HCT116 (cell line): Measurements from ENCODE around the gene ADGRG6. TPM values are rescaled to one million over a fixed set of nuclear protein-coding genes. Genes with fewer than 3 reads are reported as not detected.
A peak's percentile ranks its signal among the peaks of the same experiment; 100 is the strongest.

Source experiments
- ATAC-seq: fragments of 200-7000 bp; cut with Tn5 transposase; 2 replicates; pipeline ENCODE4 v1.9.1; 2020; ENCODE audit warnings: mild to moderate bottlenecking, moderate library complexity
- BruUV-seq: library from RNA; stranded (reverse); fragments of 400-500 nt; replicated peaks from 2 replicates; lab custom pipeline; 2021; lab: Mats Ljungman, UMichigan
- CTCF ChIA-PET: fragments of 300-600 bp; sonication (Branson Sonifier 250); formaldehyde crosslinking; loops from one replicate; lab custom pipeline; 2021; ENCODE audit warnings: antibody characterized with exemption; lab: Charles Lee
- POLR2A ChIA-PET: fragments of 300-600, 350-600 bp; sonication (Branson Sonifier 250); formaldehyde crosslinking; loops from one replicate; lab custom pipeline; 2021; ENCODE audit warnings: antibody characterized with exemption; lab: Charles Lee
- RAD21 ChIA-PET, 2 experiments: fragments of 300-600 bp; sonication (Branson Sonifier 250); formaldehyde crosslinking; loops; one replicate each; lab custom pipeline; 2023; ENCODE audit warnings: low total read pairs in 2 of 2; ENCODE audit not compliant: uncharacterized antibody in 2 of 2, unreplicated experiment in 2 of 2, low non-redundant PET in 1 of 2; lab: Charles Lee
- DNase-seq: peaks from one replicate; pipeline ENCODE4 v3.0.0-alpha.2; 2010; ENCODE audit warnings: low read depth, low spot score
- H2AFZ ChIP-seq: fragments of 200-600 bp; shearing (Covaris generic), sonication (generic); 2 replicates; pipeline ENCODE4 v1.6.1; 2017; ENCODE audit warnings: low read depth, mixed run types, mixed read lengths, antibody characterized with exemption, low read length; ENCODE audit not compliant: poor library complexity, severe bottlenecking
- H3K27ac ChIP-seq: 2 replicates; pipeline ENCODE4 v1.5.1; 2012; ENCODE audit warnings: low read depth, low read length
- H3K27me3 ChIP-seq: fragments of 200-600 bp; sonication (generic); 2 replicates; pipeline ENCODE4 v1.6.1; 2016; ENCODE audit warnings: mixed run types, low read length, mixed read lengths; ENCODE audit not compliant: insufficient read depth
- H3K36me3 ChIP-seq, 2 experiments: fragments of 200-500 bp in 1 of 2; fragments of 200-600 bp in 1 of 2; sonication (Bioruptor generic) in 1 of 2; sonication (generic) in 1 of 2; 2 replicates each; pipeline versions ENCODE4 v1.5.1 to v1.6.1; 2014 to 2016; ENCODE audit warnings: low read length in 2 of 2, inconsistent platforms in 1 of 2, mixed read lengths in 1 of 2, mixed run types in 1 of 2; ENCODE audit not compliant: insufficient read depth in 2 of 2, control insufficient read depth in 1 of 2
- H3K4me1 ChIP-seq, 2 experiments: fragments of 200-600 bp in 1 of 2; sonication (generic) in 1 of 2; 2 replicates each; pipeline versions ENCODE4 v1.5.1 to v1.6.1; 2012 to 2017; ENCODE audit warnings: low read length in 2 of 2, inconsistent platforms in 1 of 2, mild to moderate bottlenecking in 1 of 2, mixed read lengths in 1 of 2, mixed run types in 1 of 2, moderate library complexity in 1 of 2; ENCODE audit not compliant: insufficient read depth in 2 of 2, control insufficient read depth in 1 of 2
- H3K4me2 ChIP-seq: fragments of 200-600 bp; sonication (generic); 2 replicates; pipeline ENCODE4 v1.6.1; 2017; ENCODE audit warnings: mixed run types, low read length, mixed read lengths
- H3K4me3 ChIP-seq, 2 experiments: fragments of 200-600 bp in 1 of 2; sonication (generic) in 1 of 2; replicated peaks in 1 of 2; 2 replicates each; pipeline ENCODE4 v1.5.1; 2011 to 2016; ENCODE audit warnings: low read length in 2 of 2, control low read depth in 1 of 2, low read depth in 1 of 2, mild to moderate bottlenecking in 1 of 2, mixed read lengths in 1 of 2, mixed run types in 1 of 2
- H3K79me2 ChIP-seq: fragments of 200-600 bp; sonication (generic); 2 replicates; pipeline ENCODE4 v1.6.1; 2017; ENCODE audit warnings: mild to moderate bottlenecking, mixed run types, low read length, moderate library complexity, mixed read lengths; ENCODE audit not compliant: insufficient read depth
- H3K9ac ChIP-seq: fragments of 200-600 bp; sonication (generic); 2 replicates; pipeline ENCODE4 v1.6.1; 2016; ENCODE audit warnings: low read length, mixed read lengths
- H3K9me2 ChIP-seq: fragments of 200-600 bp; sonication (generic), shearing (Covaris generic); 2 replicates; pipeline ENCODE4 v1.6.1; 2017; ENCODE audit warnings: mixed run types, mild to moderate bottlenecking, moderate library complexity; ENCODE audit not compliant: insufficient read depth
- H3K9me3 ChIP-seq, 2 experiments: fragments of 200-500 bp in 1 of 2; fragments of 200-600 bp in 1 of 2; sonication (Bioruptor generic) in 1 of 2; sonication (generic) in 1 of 2; 2 replicates each; pipeline ENCODE4 v1.6.1; 2014 to 2017; ENCODE audit warnings: low read length in 2 of 2, mixed read lengths in 2 of 2, inconsistent platforms in 1 of 2, low read depth in 1 of 2, mild to moderate bottlenecking in 1 of 2, mixed run types in 1 of 2, moderate library complexity in 1 of 2; ENCODE audit not compliant: control insufficient read depth in 1 of 2, insufficient read depth in 1 of 2
- H4K20me1 ChIP-seq: fragments of 200-600 bp; sonication (generic), shearing (Covaris generic); 2 replicates; pipeline ENCODE4 v1.6.1; 2017; ENCODE audit warnings: mixed run types, mild to moderate bottlenecking, moderate library complexity; ENCODE audit not compliant: insufficient read depth
- CEBPB ChIP-seq: IDR thresholded peaks from 2 replicates; pipeline ENCODE4 v1.6.1; 2012; ENCODE audit warnings: low read depth
- EGR1 ChIP-seq: IDR thresholded peaks from 2 replicates; pipeline ENCODE4 v1.6.1; 2012; ENCODE audit warnings: low read depth
- EZH2 ChIP-seq: fragments of 200-600 bp; sonication (generic); IDR thresholded peaks from 2 replicates; pipeline ENCODE4 v1.6.1; 2017; ENCODE audit warnings: antibody characterized with exemption, mixed run types
- EZH2phosphoT487 ChIP-seq: fragments of 200-600 bp; IDR thresholded peaks from 2 replicates; pipeline ENCODE4 v1.6.1; 2018; ENCODE audit warnings: antibody characterized with exemption, borderline replicate concordance
- RAD21 ChIP-seq: IDR thresholded peaks from 2 replicates; pipeline ENCODE4 v1.6.1; 2012; ENCODE audit warnings: low read depth, mild to moderate bottlenecking
- TCF7L2 ChIP-seq: IDR thresholded peaks from 2 replicates; pipeline ENCODE4 v1.7.0; 2011; ENCODE audit warnings: borderline replicate concordance, inconsistent platforms; ENCODE audit not compliant: insufficient read depth, insufficient read length; ENCODE audit errors: extremely low read depth
- ZFX ChIP-seq: fragments of 450-650 bp; IDR thresholded peaks from 2 replicates; pipeline ENCODE4 v1.6.1; 2017
- ZNF274 ChIP-seq: fragments of 200-500 bp; sonication (Bioruptor generic); IDR thresholded peaks from 2 replicates; pipeline ENCODE4 v1.6.1; 2014; ENCODE audit warnings: mild to moderate bottlenecking, low read depth, low read length, inconsistent platforms
- intact Hi-C: fragments of 100-400 bp; cut with micrococcal nuclease; formaldehyde crosslinking; loops from 2 replicates; pipeline ENCODE4 v1.10.0; 2022
- total RNA-seq: library from RNA; stranded (reverse); gene quantifications from one replicate; pipeline ENCODE4 v1.2.1, GENCODE V29; 2021; ENCODE audit not compliant: unreplicated experiment
- TF ChIP-seq, protein P1 (sequence below): IDR thresholded peaks from 2 replicates; pipeline ENCODE4 v1.6.1; 2011; ENCODE audit warnings: mild to moderate bottlenecking, low read length, moderate library complexity; ENCODE audit not compliant: insufficient replicate concordance; ENCODE audit errors: extremely low read depth
- TF ChIP-seq, protein P2 (sequence below), 3 experiments: fragments of 200-600 bp in 1 of 3; sonication (generic) in 1 of 3; IDR thresholded peaks in 2 of 3; conservative IDR thresholded peaks in 1 of 3; 2 replicates each; pipeline ENCODE4 v1.5.1; 2012 to 2017; ENCODE audit warnings: low read depth in 2 of 3, low read length in 2 of 3, antibody characterized with exemption in 1 of 3, borderline replicate concordance in 1 of 3, control low read depth in 1 of 3, mild to moderate bottlenecking in 1 of 3, mixed read lengths in 1 of 3, mixed run types in 1 of 3, moderate library complexity in 1 of 3; ENCODE audit not compliant: insufficient read depth in 1 of 3
- TF ChIP-seq, protein P3 (sequence below): IDR thresholded peaks from 2 replicates; pipeline ENCODE4 v1.6.1; 2012

The ADGRG6 gene
- total RNA-seq, 1 experiment from 2014 or later: 67.9 TPM

DNA sequence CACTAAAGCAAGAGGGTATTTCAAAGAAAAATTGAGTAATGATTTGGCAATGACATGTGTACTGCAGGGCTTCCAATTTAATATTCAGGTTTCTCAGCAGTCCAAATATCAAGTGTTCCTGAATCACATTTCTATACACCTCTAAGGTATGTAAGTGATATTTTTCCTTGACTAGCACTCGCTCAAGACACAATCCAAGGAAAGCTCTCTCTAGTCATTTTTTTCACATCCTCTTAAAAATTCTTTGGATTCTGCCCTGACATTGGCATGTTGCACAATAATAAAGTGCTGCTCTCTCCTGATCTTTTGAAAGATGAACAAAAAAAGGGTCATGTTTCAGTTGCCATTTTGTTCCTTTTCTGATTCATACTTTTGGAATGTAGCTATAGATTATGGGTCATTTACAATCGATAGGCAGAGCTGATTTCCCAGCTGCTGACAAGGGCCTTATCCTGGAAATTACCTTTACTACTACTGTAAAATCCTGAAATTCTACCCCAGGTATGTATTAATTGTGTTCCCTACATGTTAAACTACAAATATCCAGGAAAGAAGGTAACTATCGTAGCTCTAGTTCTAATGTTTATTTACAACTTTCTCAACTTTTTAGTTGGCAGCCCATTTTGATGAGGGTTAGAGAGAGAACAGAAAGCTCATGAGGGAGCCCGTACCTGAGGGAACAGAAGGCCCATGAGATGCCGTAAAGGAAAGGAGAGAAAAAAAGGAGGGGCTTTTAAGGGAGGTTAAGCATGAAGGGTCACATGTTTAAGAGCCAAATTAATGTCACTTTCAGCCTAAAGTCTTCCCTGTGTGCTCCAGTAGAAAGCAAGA is 22.2 kb upstream of the ADGRG6 start:
- CTCF ChIA-PET: interaction anchor here (1.2 kb wide), 1 partner anchor 11 kb away, joined by 3 read pairs; no protein-coding TSS in a partner anchor
- POLR2A ChIA-PET: no interaction called here
- DNase-seq (no peak), ATAC-seq (no peak)
- TF ChIP-seq ZNF274: no peak
- TF ChIP-seq, protein P1, sequence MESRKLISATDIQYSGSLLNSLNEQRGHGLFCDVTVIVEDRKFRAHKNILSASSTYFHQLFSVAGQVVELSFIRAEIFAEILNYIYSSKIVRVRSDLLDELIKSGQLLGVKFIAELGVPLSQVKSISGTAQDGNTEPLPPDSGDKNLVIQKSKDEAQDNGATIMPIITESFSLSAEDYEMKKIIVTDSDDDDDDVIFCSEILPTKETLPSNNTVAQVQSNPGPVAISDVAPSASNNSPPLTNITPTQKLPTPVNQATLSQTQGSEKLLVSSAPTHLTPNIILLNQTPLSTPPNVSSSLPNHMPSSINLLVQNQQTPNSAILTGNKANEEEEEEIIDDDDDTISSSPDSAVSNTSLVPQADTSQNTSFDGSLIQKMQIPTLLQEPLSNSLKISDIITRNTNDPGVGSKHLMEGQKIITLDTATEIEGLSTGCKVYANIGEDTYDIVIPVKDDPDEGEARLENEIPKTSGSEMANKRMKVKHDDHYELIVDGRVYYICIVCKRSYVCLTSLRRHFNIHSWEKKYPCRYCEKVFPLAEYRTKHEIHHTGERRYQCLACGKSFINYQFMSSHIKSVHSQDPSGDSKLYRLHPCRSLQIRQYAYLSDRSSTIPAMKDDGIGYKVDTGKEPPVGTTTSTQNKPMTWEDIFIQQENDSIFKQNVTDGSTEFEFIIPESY: no peak
- TF ChIP-seq CEBPB: 0 out of 2 replicates have a peak, but pooled peaks have one; percentile 25
- Histone ChIP-seq H3K4me1 (peaks cover 4 to 17% of the 10 kb centered on the region in 2 experiments; a peak in 2 of 4 replicates), H3K27me3 (no peaks in the 10 kb centered on the region), H2AFZ (peak overlapping the region; percentile 3), H3K27ac (no peak overlapping the region), H3K9me3 (no peaks in the 10 kb centered on the region), H3K36me3 (no peaks in the 10 kb centered on the region), H3K4me2 (peak overlapping the region; percentile 17; the same call in 1 of the 2 replicates), H3K9ac (no peak overlapping the region), H3K9me2 (no peaks in the 10 kb centered on the region), H4K20me1 (no peaks in the 10 kb centered on the region), H3K79me2 (no peaks in the 10 kb centered on the region), H3K4me3 (no peak overlapping the region)
- intact Hi-C loops: no loop called here
- RAD21 ChIA-PET: no interaction called here
- BruUV-seq: no TSS peak

DNA sequence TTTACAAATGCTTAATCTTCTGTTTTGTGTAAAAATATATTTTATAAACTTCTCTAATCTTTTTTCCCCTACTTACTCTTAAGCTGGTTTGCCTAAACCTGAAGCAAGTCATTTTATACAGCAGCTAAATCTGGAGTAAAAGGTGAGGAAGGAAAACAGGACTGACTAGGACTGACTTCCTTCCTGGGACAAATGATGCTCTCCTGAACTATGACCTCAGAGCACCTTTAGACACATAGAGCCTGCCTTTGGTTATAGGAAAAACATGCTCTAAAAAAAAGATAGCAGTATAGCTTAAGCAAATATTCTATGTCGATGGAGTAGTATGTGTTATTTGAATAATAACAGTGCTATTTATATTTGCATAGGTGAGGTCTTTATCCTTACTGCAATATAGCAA is 21.5 kb upstream of the ADGRG6 start:
- H3K4me1 ChIP-seq: peaks cover 4 to 16% of the 10 kb centered on the region in 2 experiments; a peak in 2 of 4 replicates
- no peaks in the 10 kb centered on the region for H3K9me3 ChIP-seq
- no peaks in the 10 kb centered on the region for H3K9me2 ChIP-seq
- H3K9ac ChIP-seq: no peak overlapping the region
- BruUV-seq: no TSS peak
- no peaks in the 10 kb centered on the region for H3K27me3 ChIP-seq
- CTCF ChIA-PET: no interaction called here
- RAD21 ChIA-PET: no interaction called here
- H3K79me2 ChIP-seq: no peaks in the 10 kb centered on the region
- intact Hi-C loops: no loop called here
- H3K36me3 ChIP-seq: no peaks in the 10 kb centered on the region
- no peaks in the 10 kb centered on the region for H4K20me1 ChIP-seq
- DNase-seq (no peak), ATAC-seq (no peak)
- no peak overlapping the region for H3K4me2 ChIP-seq
- POLR2A ChIA-PET: no interaction called here
- H2AFZ ChIP-seq: no peak overlapping the region
- H3K4me3 ChIP-seq: no peak overlapping the region
- no peak overlapping the region for H3K27ac ChIP-seq
- TF ChIP-seq ZFX: no peak
- TF ChIP-seq EZH2phosphoT487: no peak
- TF ChIP-seq TCF7L2: no peak
- TF ChIP-seq, protein P2, sequence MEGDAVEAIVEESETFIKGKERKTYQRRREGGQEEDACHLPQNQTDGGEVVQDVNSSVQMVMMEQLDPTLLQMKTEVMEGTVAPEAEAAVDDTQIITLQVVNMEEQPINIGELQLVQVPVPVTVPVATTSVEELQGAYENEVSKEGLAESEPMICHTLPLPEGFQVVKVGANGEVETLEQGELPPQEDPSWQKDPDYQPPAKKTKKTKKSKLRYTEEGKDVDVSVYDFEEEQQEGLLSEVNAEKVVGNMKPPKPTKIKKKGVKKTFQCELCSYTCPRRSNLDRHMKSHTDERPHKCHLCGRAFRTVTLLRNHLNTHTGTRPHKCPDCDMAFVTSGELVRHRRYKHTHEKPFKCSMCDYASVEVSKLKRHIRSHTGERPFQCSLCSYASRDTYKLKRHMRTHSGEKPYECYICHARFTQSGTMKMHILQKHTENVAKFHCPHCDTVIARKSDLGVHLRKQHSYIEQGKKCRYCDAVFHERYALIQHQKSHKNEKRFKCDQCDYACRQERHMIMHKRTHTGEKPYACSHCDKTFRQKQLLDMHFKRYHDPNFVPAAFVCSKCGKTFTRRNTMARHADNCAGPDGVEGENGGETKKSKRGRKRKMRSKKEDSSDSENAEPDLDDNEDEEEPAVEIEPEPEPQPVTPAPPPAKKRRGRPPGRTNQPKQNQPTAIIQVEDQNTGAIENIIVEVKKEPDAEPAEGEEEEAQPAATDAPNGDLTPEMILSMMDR (IDR thresholded peaks at IDR 0.05 in 2 of 3, conservative IDR thresholded peaks at IDR 0.05 in 1 of 3; ENCODE audit: borderline replicate concordance in 1 of 3, insufficient read depth in 1 of 3, low read depth in 2 of 3, low read length in 2 of 3): no peak
- TF ChIP-seq, protein P3, sequence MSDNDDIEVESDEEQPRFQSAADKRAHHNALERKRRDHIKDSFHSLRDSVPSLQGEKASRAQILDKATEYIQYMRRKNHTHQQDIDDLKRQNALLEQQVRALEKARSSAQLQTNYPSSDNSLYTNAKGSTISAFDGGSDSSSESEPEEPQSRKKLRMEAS: no peak
- TF ChIP-seq EZH2: no peak
- no peak for TF ChIP-seq EGR1
- no peak for TF ChIP-seq RAD21
- TF ChIP-seq CEBPB: no peak
